WERI-Rb-1 (cell line): ENCODE results near the gene MALT1.

Experiments
- DNase-seq: peaks from one replicate; pipeline ENCODE4 v3.0.0-alpha.2; 2020
- H3K27ac ChIP-seq: fragments of 250-450 bp; sonication (Bioruptor Pico); 2 replicates; pipeline ENCODE4 v1.5.1; 2020; ENCODE audit warnings: mild to moderate bottlenecking, moderate library complexity
- H3K27me3 ChIP-seq: fragments of 250-450 bp; sonication (Bioruptor Pico); 2 replicates; pipeline ENCODE4 v1.5.1; 2021; ENCODE audit warnings: mild to moderate bottlenecking, low read depth, moderate library complexity; ENCODE audit not compliant: insufficient read depth, severe bottlenecking
- H3K36me3 ChIP-seq: fragments of 250-450 bp; sonication (Bioruptor Pico); 2 replicates; pipeline ENCODE4 v1.5.1; 2020; ENCODE audit warnings: mild to moderate bottlenecking, moderate library complexity
- H3K4me3 ChIP-seq: 2 replicates; pipeline ENCODE4 v1.5.1; 2011; ENCODE audit warnings: low read depth, mild to moderate bottlenecking, control low read depth, low read length
- H3K9me3 ChIP-seq: fragments of 250-450 bp; sonication (Bioruptor Pico); 2 replicates; pipeline ENCODE4 v1.5.1; 2021; ENCODE audit warnings: mild to moderate bottlenecking, moderate library complexity; ENCODE audit not compliant: severe bottlenecking
- CTCF ChIP-seq: IDR thresholded peaks from 2 replicates; pipeline ENCODE4 v1.5.1; 2011; ENCODE audit warnings: low read depth, mild to moderate bottlenecking, control low read depth, inconsistent platforms, low read length

The MALT1 gene

GRCh38 chr18:58632552-58632951, 38.7 kb upstream of the MALT1 start:
- no peak for DNase-seq
- Histone ChIP-seq H3K27me3 (no peaks in the 10 kb centered on the region), H3K9me3 (no peaks in the 10 kb centered on the region), H3K27ac (no peak overlapping the region), H3K36me3 (no peaks in the 10 kb centered on the region), H3K4me3 (no peak overlapping the region)
- TF ChIP-seq CTCF = no peak

GRCh38 chr18:58633874-58634273, 37.4 kb upstream of the MALT1 start:
- no peak overlapping the region for H3K27ac ChIP-seq
- TF ChIP-seq CTCF = no peak
- H3K4me3 ChIP-seq = no peak overlapping the region
- no peaks in the 10 kb centered on the region for H3K36me3 ChIP-seq
- no peak for DNase-seq
- H3K27me3 ChIP-seq = no peaks in the 10 kb centered on the region
- H3K9me3 ChIP-seq = no peaks in the 10 kb centered on the region

GRCh38 chr18:58635891-58636290, 35.4 kb upstream of the MALT1 start:
- H3K27me3 ChIP-seq = no peaks in the 10 kb centered on the region
- H3K9me3 ChIP-seq = no peaks in the 10 kb centered on the region
- H3K36me3 ChIP-seq = no peaks in the 10 kb centered on the region
- H3K4me3 ChIP-seq = no peak overlapping the region
- no peak for TF ChIP-seq CTCF
- H3K27ac ChIP-seq = no peak overlapping the region
- no peak for DNase-seq

GRCh38 chr18:58637197-58637596, 34.1 kb upstream of the MALT1 start:
- Histone ChIP-seq H3K27me3 (no peaks in the 10 kb centered on the region), H3K9me3 (no peaks in the 10 kb centered on the region), H3K36me3 (no peaks in the 10 kb centered on the region), H3K27ac (no peak overlapping the region), H3K4me3 (no peak overlapping the region)
- TF ChIP-seq CTCF = no peak
- no peak for DNase-seq

- H3K27me3 ChIP-seq = no peaks in the 10 kb centered on the region
- DNase-seq = no peak
- H3K36me3 ChIP-seq = no peaks in the 10 kb centered on the region
- TF ChIP-seq CTCF = no peak
- H3K9me3 ChIP-seq = no peaks in the 10 kb centered on the region
- no peak overlapping the region for H3K27ac ChIP-seq
- no peak overlapping the region for H3K4me3 ChIP-seq
These were observed 33.3 kb upstream of the MALT1 start for GRCh38 chr18:58637946-58638345.

- no peak for DNase-seq
- Histone ChIP-seq H3K4me3 (no peak overlapping the region), H3K27ac (no peak overlapping the region), H3K9me3 (no peaks in the 10 kb centered on the region), H3K27me3 (no peaks in the 10 kb centered on the region), H3K36me3 (no peaks in the 10 kb centered on the region)
- no peak for TF ChIP-seq CTCF
These were observed 32.8 kb upstream of the MALT1 start for GRCh38 chr18:58638441-58638840.
